ENCODE data around the gene WNT7B.

DNA sequence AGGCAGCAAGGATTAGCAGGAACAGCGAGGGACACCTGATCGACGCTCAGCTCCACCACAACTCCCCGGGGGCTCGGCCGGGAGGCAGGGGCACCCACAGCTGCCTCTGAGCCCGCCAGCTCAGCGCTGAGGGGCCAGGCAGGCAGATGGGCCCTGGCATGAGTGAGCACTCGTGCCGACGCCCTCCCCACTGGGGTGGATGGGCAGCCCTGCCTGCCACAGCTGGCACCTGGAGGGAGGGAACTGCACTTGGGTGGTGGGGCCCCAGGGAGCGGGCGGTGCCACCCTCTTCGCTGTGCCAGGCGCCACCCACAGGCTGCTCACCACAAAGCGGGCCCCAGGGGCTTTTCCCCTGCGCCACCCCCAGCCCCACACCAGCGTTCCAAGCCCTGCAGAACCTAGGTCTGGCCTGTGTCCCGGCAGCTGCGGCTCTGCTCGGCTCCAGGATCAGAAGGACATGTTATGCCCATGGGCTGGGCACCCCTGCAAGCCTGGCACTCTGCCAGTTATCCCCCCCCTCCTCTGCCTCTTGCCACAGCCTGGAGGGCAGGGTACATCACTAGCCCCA lies 28.8 kb downstream of the WNT7B start:
- TF ChIP-seq, protein P1, sequence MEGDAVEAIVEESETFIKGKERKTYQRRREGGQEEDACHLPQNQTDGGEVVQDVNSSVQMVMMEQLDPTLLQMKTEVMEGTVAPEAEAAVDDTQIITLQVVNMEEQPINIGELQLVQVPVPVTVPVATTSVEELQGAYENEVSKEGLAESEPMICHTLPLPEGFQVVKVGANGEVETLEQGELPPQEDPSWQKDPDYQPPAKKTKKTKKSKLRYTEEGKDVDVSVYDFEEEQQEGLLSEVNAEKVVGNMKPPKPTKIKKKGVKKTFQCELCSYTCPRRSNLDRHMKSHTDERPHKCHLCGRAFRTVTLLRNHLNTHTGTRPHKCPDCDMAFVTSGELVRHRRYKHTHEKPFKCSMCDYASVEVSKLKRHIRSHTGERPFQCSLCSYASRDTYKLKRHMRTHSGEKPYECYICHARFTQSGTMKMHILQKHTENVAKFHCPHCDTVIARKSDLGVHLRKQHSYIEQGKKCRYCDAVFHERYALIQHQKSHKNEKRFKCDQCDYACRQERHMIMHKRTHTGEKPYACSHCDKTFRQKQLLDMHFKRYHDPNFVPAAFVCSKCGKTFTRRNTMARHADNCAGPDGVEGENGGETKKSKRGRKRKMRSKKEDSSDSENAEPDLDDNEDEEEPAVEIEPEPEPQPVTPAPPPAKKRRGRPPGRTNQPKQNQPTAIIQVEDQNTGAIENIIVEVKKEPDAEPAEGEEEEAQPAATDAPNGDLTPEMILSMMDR (conservative IDR thresholded peaks at IDR 0.05; ENCODE audit: low read depth, low read length): no peak
- no peak for TF ChIP-seq EZH2 (IDR thresholded peaks at IDR 0.05; ENCODE audit: borderline replicate concordance, low read depth, low read length, poor library complexity, severe bottlenecking)
